ENCODE results near the gene CCL26.

GRCh38 chr7:75806560-75807307, 34.7 kb upstream of the CCL26 start:
- TF ChIP-seq NFIB (CRISPR knock-in tag; IDR thresholded peaks at IDR 0.05; ENCODE audit: borderline replicate concordance), result no peak
- no peak for TF ChIP-seq CTCF (CRISPR knock-in tag; IDR thresholded peaks at IDR 0.05)
- TF ChIP-seq POLR2AphosphoS2 (IDR thresholded peaks at IDR 0.05; ENCODE audit: low read depth, low read length), result no peak
- no peak for TF ChIP-seq ARNT (IDR thresholded peaks at IDR 0.05)
- no peak for TF ChIP-seq LBX2 (CRISPR knock-in tag; IDR thresholded peaks at IDR 0.05; ENCODE audit: borderline replicate concordance)
- TF ChIP-seq IRF9 (CRISPR knock-in tag; IDR thresholded peaks at IDR 0.05; ENCODE audit: borderline replicate concordance), result no peak
- no peak for TF ChIP-seq SIN3A (IDR thresholded peaks at IDR 0.05; ENCODE audit: borderline replicate concordance, low read depth, low read length)
- TF ChIP-seq SRF (IDR thresholded peaks at IDR 0.05; ENCODE audit: low read depth, low read length), result no peak
- no peak for TF ChIP-seq ATF6 (CRISPR knock-in tag; conservative IDR thresholded peaks at IDR 0.05)
- TF ChIP-seq JUN (CRISPR knock-in tag; IDR thresholded peaks at IDR 0.05), result no peak
- TF ChIP-seq ZFP1 (CRISPR knock-in tag; IDR thresholded peaks at IDR 0.05), result no peak
- TF ChIP-seq ZNF644 (CRISPR knock-in tag; IDR thresholded peaks at IDR 0.05; ENCODE audit: low read depth), result no peak

Measured in HepG2 (cell line).